ENCODE results near the gene CKAP2L.

The CKAP2L gene

GRCh38 chr2:112765251-112765650 lies 842 bp upstream of the CKAP2L start:
- H3K9me3 Mint-ChIP-seq = no peaks in the 10 kb centered on the region
- no peaks in the 10 kb centered on the region for H3K27me3 Mint-ChIP-seq
- H3K4me1 Mint-ChIP-seq (ENCODE audit: low read depth) = peaks cover 50% of the 10 kb centered on the region
- H3K4me3 Mint-ChIP-seq = peak overlapping the region; percentile 97
- intact Hi-C loops (cut with micrococcal nuclease) = loop anchor here (10.0 kb wide), 1 partner anchor 50 kb away; no protein-coding TSS in a partner anchor
- peak overlapping the region; percentile 82 for H3K27ac Mint-ChIP-seq
- peaks cover 9% of the 10 kb centered on the region for H3K36me3 Mint-ChIP-seq (ENCODE audit: low read depth)

- Mint-ChIP-seq H3K27ac (no peak overlapping the region), H3K36me3 (ENCODE audit: low read depth) (peaks cover 9% of the 10 kb centered on the region), H3K27me3 (no peaks in the 10 kb centered on the region), H3K4me3 (no peak overlapping the region), H3K4me1 (ENCODE audit: low read depth) (peaks cover 37% of the 10 kb centered on the region), H3K9me3 (no peaks in the 10 kb centered on the region)
- intact Hi-C loops (cut with micrococcal nuclease) = loop anchor here (10.0 kb wide), 1 partner anchor 53 kb away; no protein-coding TSS in a partner anchor
These were observed 2.1 kb downstream of the CKAP2L start for GRCh38 chr2:112762276-112762675.

- H3K27me3 Mint-ChIP-seq = no peaks in the 10 kb centered on the region
- H3K4me1 Mint-ChIP-seq (ENCODE audit: low read depth) = peaks cover 27% of the 10 kb centered on the region
- no peak overlapping the region for H3K27ac Mint-ChIP-seq
- peaks cover 9% of the 10 kb centered on the region for H3K36me3 Mint-ChIP-seq (ENCODE audit: low read depth)
- H3K4me3 Mint-ChIP-seq = no peak overlapping the region
- intact Hi-C loops (cut with micrococcal nuclease) = loop anchor here (10.0 kb wide), 1 partner anchor 55 kb away; no protein-coding TSS in a partner anchor
- no peaks in the 10 kb centered on the region for H3K9me3 Mint-ChIP-seq
These were observed 4.3 kb downstream of the CKAP2L start for GRCh38 chr2:112760149-112760548.

GRCh38 chr2:112758711-112759110 lies 5.7 kb downstream of the CKAP2L start:
- H3K9me3 Mint-ChIP-seq = no peaks in the 10 kb centered on the region
- intact Hi-C loops (cut with micrococcal nuclease) = no loop called here
- no peaks in the 10 kb centered on the region for H3K27me3 Mint-ChIP-seq
- peaks cover 23% of the 10 kb centered on the region for H3K4me1 Mint-ChIP-seq (ENCODE audit: low read depth)
- no peak overlapping the region for H3K4me3 Mint-ChIP-seq
- H3K36me3 Mint-ChIP-seq (ENCODE audit: low read depth) = no peaks in the 10 kb centered on the region
- H3K27ac Mint-ChIP-seq = no peak overlapping the region

GRCh38 chr2:112757265-112757664 lies 7.1 kb downstream of the CKAP2L start:
- H3K36me3 Mint-ChIP-seq (ENCODE audit: low read depth) = no peaks in the 10 kb centered on the region
- no peaks in the 10 kb centered on the region for H3K27me3 Mint-ChIP-seq
- peaks cover 16% of the 10 kb centered on the region for H3K4me1 Mint-ChIP-seq (ENCODE audit: low read depth)
- no peak overlapping the region for H3K27ac Mint-ChIP-seq
- H3K9me3 Mint-ChIP-seq = no peaks in the 10 kb centered on the region
- no peak overlapping the region for H3K4me3 Mint-ChIP-seq
- intact Hi-C loops (cut with micrococcal nuclease) = no loop called here

- H3K4me1 Mint-ChIP-seq (ENCODE audit: low read depth) = peaks cover 10% of the 10 kb centered on the region
- no peaks in the 10 kb centered on the region for H3K9me3 Mint-ChIP-seq
- no peak overlapping the region for H3K27ac Mint-ChIP-seq
- H3K27me3 Mint-ChIP-seq = no peaks in the 10 kb centered on the region
- intact Hi-C loops (cut with micrococcal nuclease) = no loop called here
- no peaks in the 10 kb centered on the region for H3K36me3 Mint-ChIP-seq (ENCODE audit: low read depth)
- no peak overlapping the region for H3K4me3 Mint-ChIP-seq
These were observed 8.2 kb downstream of the CKAP2L start for GRCh38 chr2:112756207-112756606.

- intact Hi-C loops (cut with micrococcal nuclease) = no loop called here
- no peaks in the 10 kb centered on the region for H3K27me3 Mint-ChIP-seq
- H3K36me3 Mint-ChIP-seq (ENCODE audit: low read depth) = no peaks in the 10 kb centered on the region
- no peak overlapping the region for H3K27ac Mint-ChIP-seq
- H3K9me3 Mint-ChIP-seq = no peaks in the 10 kb centered on the region
- no peak overlapping the region for H3K4me3 Mint-ChIP-seq
- H3K4me1 Mint-ChIP-seq (ENCODE audit: low read depth) = peaks cover 10% of the 10 kb centered on the region
These were observed 9.0 kb downstream of the CKAP2L start for GRCh38 chr2:112755444-112755843.

- Mint-ChIP-seq H3K9me3 (no peaks in the 10 kb centered on the region), H3K36me3 (ENCODE audit: low read depth) (no peaks in the 10 kb centered on the region), H3K4me1 (ENCODE audit: low read depth) (peaks cover 17% of the 10 kb centered on the region), H3K27me3 (no peaks in the 10 kb centered on the region), H3K27ac (peak overlapping the region; percentile 50), H3K4me3 (no peak overlapping the region)
- intact Hi-C loops (cut with micrococcal nuclease) = no loop called here
These were observed 9.8 kb downstream of the CKAP2L start for GRCh38 chr2:112754564-112754963.

- Mint-ChIP-seq H3K4me3 (no peak overlapping the region), H3K36me3 (ENCODE audit: low read depth) (no peaks in the 10 kb centered on the region), H3K27ac (no peak overlapping the region), H3K4me1 (ENCODE audit: low read depth) (peaks cover 17% of the 10 kb centered on the region), H3K9me3 (no peaks in the 10 kb centered on the region), H3K27me3 (no peaks in the 10 kb centered on the region)
- intact Hi-C loops (cut with micrococcal nuclease) = no loop called here
These were observed 11.7 kb downstream of the CKAP2L start for GRCh38 chr2:112752667-112753066.

- no peaks in the 10 kb centered on the region for H3K36me3 Mint-ChIP-seq (ENCODE audit: low read depth)
- H3K4me1 Mint-ChIP-seq (ENCODE audit: low read depth) = peaks cover 17% of the 10 kb centered on the region
- no peak overlapping the region for H3K4me3 Mint-ChIP-seq
- no peaks in the 10 kb centered on the region for H3K27me3 Mint-ChIP-seq
- no peak overlapping the region for H3K27ac Mint-ChIP-seq
- no peaks in the 10 kb centered on the region for H3K9me3 Mint-ChIP-seq
- intact Hi-C loops (cut with micrococcal nuclease) = no loop called here
These were observed 12.8 kb downstream of the CKAP2L start for GRCh38 chr2:112751451-112752197.

- Mint-ChIP-seq H3K4me3 (no peak overlapping the region), H3K9me3 (no peaks in the 10 kb centered on the region), H3K27me3 (no peaks in the 10 kb centered on the region), H3K4me1 (ENCODE audit: low read depth) (peaks cover 17% of the 10 kb centered on the region), H3K36me3 (ENCODE audit: low read depth) (no peaks in the 10 kb centered on the region), H3K27ac (no peak overlapping the region)
- intact Hi-C loops (cut with micrococcal nuclease) = no loop called here
These were observed 13.9 kb downstream of the CKAP2L start for GRCh38 chr2:112750560-112750843.

GRCh38 chr2:112749755-112750559 lies 14.5 kb downstream of the CKAP2L start:
- H3K4me1 Mint-ChIP-seq (ENCODE audit: low read depth) = peaks cover 17% of the 10 kb centered on the region
- no peaks in the 10 kb centered on the region for H3K27me3 Mint-ChIP-seq
- H3K9me3 Mint-ChIP-seq = no peaks in the 10 kb centered on the region
- H3K36me3 Mint-ChIP-seq (ENCODE audit: low read depth) = no peaks in the 10 kb centered on the region
- H3K27ac Mint-ChIP-seq = peak overlapping the region; percentile 23
- no peak overlapping the region for H3K4me3 Mint-ChIP-seq
- intact Hi-C loops (cut with micrococcal nuclease) = loop anchor here (1.0 kb wide), 2 partner anchors 135 to 191 kb away; no protein-coding TSS in a partner anchor

- intact Hi-C loops (cut with micrococcal nuclease) = no loop called here
- Mint-ChIP-seq H3K36me3 (ENCODE audit: low read depth) (no peaks in the 10 kb centered on the region), H3K27ac (no peak overlapping the region), H3K4me3 (no peak overlapping the region), H3K9me3 (no peaks in the 10 kb centered on the region), H3K27me3 (no peaks in the 10 kb centered on the region), H3K4me1 (ENCODE audit: low read depth) (no peaks in the 10 kb centered on the region)
These were observed 23.9 kb downstream of the CKAP2L start for GRCh38 chr2:112740527-112740926.

GRCh38 chr2:112737542-112738232 lies 26.7 kb downstream of the CKAP2L start:
- intact Hi-C loops (cut with micrococcal nuclease) = no loop called here

More at GRCh38 chr2:112737542-112738232, 26.7 kb downstream of the CKAP2L start:
- Mint-ChIP-seq H3K4me1 (ENCODE audit: low read depth) (no peaks in the 10 kb centered on the region), H3K9me3 (no peaks in the 10 kb centered on the region), H3K27ac (no peak overlapping the region), H3K36me3 (ENCODE audit: low read depth) (no peaks in the 10 kb centered on the region), H3K27me3 (no peaks in the 10 kb centered on the region), H3K4me3 (no peak overlapping the region)
